ENCODE data around the gene NID1.

DNA sequence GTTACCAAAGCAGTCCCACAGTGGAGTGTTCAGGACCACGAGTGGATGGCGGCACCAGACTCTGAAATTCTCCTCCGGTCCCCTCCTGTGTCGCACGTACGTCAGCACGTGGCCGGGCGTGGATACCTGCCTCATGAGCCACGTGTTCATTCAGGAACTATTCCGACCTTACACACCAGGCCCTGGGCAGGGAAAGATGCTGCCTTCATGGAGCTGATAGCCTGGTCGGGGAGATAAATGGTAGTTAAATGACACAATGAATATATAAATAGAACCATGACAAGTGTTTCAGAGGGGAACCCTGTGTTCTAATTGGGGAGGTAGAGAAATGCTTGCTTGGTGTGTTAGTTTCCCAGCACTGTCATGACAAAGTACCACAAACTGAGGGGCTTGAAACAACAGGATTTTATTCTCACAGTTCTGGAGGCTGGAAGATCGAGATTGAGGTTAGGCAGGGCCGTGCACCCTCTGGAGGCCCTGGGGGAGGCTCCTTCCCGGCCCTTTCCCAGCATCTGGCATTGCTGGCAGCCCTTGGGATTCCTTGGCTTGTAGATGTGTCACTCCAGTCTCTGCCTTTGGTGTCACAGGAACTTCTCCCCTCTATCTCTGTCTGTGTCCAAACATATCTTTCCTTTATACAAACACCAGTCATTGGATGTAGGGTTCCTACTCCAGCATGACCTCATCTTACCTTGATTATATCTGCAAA lies 48.6 kb upstream of the NID1 start:
- TF ChIP-seq EZH2 (IDR thresholded peaks at IDR 0.05; ENCODE audit: borderline replicate concordance, low read depth, low read length, severe bottlenecking) (no peak), POLR2AphosphoS5 (IDR thresholded peaks at IDR 0.05; ENCODE audit: insufficient read depth, low read depth, low read length) (no peak), POLR2A (IDR thresholded peaks at IDR 0.05; ENCODE audit: low read depth, low read length) (no peak), JUN (IDR thresholded peaks at IDR 0.05; ENCODE audit: borderline replicate concordance, insufficient read depth, insufficient read length, low read depth) (no peak), FOS (IDR thresholded peaks at IDR 0.05; ENCODE audit: borderline replicate concordance, insufficient read depth, low read length) (no peak), GATA2 (IDR thresholded peaks at IDR 0.05; ENCODE audit: insufficient read depth, insufficient read length, low read depth, low read length) (no peak), MYC (IDR thresholded peaks at IDR 0.05; ENCODE audit: low read depth, low read length) (no peak)
- TF ChIP-seq, protein P1, sequence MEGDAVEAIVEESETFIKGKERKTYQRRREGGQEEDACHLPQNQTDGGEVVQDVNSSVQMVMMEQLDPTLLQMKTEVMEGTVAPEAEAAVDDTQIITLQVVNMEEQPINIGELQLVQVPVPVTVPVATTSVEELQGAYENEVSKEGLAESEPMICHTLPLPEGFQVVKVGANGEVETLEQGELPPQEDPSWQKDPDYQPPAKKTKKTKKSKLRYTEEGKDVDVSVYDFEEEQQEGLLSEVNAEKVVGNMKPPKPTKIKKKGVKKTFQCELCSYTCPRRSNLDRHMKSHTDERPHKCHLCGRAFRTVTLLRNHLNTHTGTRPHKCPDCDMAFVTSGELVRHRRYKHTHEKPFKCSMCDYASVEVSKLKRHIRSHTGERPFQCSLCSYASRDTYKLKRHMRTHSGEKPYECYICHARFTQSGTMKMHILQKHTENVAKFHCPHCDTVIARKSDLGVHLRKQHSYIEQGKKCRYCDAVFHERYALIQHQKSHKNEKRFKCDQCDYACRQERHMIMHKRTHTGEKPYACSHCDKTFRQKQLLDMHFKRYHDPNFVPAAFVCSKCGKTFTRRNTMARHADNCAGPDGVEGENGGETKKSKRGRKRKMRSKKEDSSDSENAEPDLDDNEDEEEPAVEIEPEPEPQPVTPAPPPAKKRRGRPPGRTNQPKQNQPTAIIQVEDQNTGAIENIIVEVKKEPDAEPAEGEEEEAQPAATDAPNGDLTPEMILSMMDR (IDR thresholded peaks at IDR 0.05; ENCODE audit: extremely low read depth in 1 of 2, insufficient read depth in 1 of 2, low read depth in 1 of 2, low read length in 2 of 2): no peak
- TF ChIP-seq, protein P2, sequence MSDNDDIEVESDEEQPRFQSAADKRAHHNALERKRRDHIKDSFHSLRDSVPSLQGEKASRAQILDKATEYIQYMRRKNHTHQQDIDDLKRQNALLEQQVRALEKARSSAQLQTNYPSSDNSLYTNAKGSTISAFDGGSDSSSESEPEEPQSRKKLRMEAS (IDR thresholded peaks at IDR 0.05; ENCODE audit: insufficient read depth, insufficient read length): no peak

All from endothelial cell of umbilical vein (primary cell).